ENCODE measurements around the gene LHCGR. TPM values are rescaled to one million over a fixed set of nuclear protein-coding genes. Genes with fewer than 3 reads are reported as not detected.

The LHCGR gene
- total RNA-seq = 0.39 TPM in 1 of 2 replicates, not detected in the other

GRCh38 chr2:48755473-48755872, at the start of gene LHCGR:
Gene LHCGR (minus strand): TSS chr2:48755724. CDS start chr2:48755671, 53 bp downstream.

Other genes with a start within 250 kb of the LHCGR start
- gene STON1, start 225.6 kb downstream of the LHCGR start, total RNA-seq = 7.5 and 28.5 TPM in 2 replicates
- gene GTF2A1L, start 137.9 kb downstream of the LHCGR start, total RNA-seq = 0.13 and 1.5 TPM in 2 replicates

Measured in epithelial cell of alveolus of lung (primary cell).